HEK293 (cell line): ENCODE data around the gene MRGPRD.
"Not testable (repeated sequence)": the region's sequence is repeated elsewhere in the genome, so short reads cannot be mapped to it uniquely, and the experiment has no call there.

Experiments used
- CTCF ChIA-PET: fragments of 350-600 bp; formaldehyde crosslinking; extraction: SDS; loops from one replicate; lab custom pipeline; 2021; ENCODE audit warnings: antibody characterized with exemption; lab: Yijun Ruan, JAX
- POLR2A ChIA-PET: fragments of 300-600 bp; formaldehyde crosslinking; extraction: SDS; loops from one replicate; lab custom pipeline; 2020; ENCODE audit warnings: antibody characterized with exemption, inconsistent platforms; lab: Yijun Ruan, JAX
- H3K27ac ChIP-seq: fragments of 200-500 bp; sonication (Bioruptor generic); 2 replicates; pipeline ENCODE4 v1.5.1; 2014; ENCODE audit warnings: low read depth, low read length, control low read depth, inconsistent platforms; ENCODE audit errors: extremely low read depth
- H3K36me3 ChIP-seq, 2 experiments: fragments of 200-500 bp in 1 of 2; sonication (Bioruptor generic) in 1 of 2; 1 replicate in 1 of 2; 2 replicates in 1 of 2; pipeline ENCODE4 v1.5.1; 2014 to 2017; ENCODE audit warnings: inconsistent platforms in 2 of 2, low read length in 2 of 2; ENCODE audit not compliant: control insufficient read depth in 2 of 2, insufficient read depth in 1 of 2
- H3K4me1 ChIP-seq: fragments of 200-500 bp; sonication (Bioruptor generic); 2 replicates; pipeline ENCODE4 v1.5.1; 2014; ENCODE audit warnings: mild to moderate bottlenecking, low read length, inconsistent platforms; ENCODE audit not compliant: control insufficient read depth, insufficient read depth
- H3K4me3 ChIP-seq: 2 replicates; pipeline ENCODE4 v1.5.1; 2011; ENCODE audit warnings: low read depth, mild to moderate bottlenecking, control low read depth, low read length, moderate library complexity
- H3K9me3 ChIP-seq: fragments of 200-500 bp; sonication (Bioruptor generic); 2 replicates; pipeline ENCODE4 v1.5.1; 2014; ENCODE audit warnings: low read depth, low read length, inconsistent platforms; ENCODE audit not compliant: control insufficient read depth, insufficient read depth
- ELK4 ChIP-seq: IDR thresholded peaks from 2 replicates; pipeline ENCODE4 v1.6.1; 2011; ENCODE audit warnings: mild to moderate bottlenecking, low read depth, low read length, borderline replicate concordance
- HOXD13 ChIP-seq: sonication (generic); formaldehyde crosslinking; IDR thresholded peaks from 2 replicates; pipeline ENCODE4 v1.8.0; 2022; ENCODE audit warnings: missing genetic modification reagents, borderline replicate concordance
- IKZF3 ChIP-seq: fragments of 450-650 bp; IDR thresholded peaks from 2 replicates; pipeline ENCODE4 v1.5.0; 2018; ENCODE audit warnings: missing biosample characterization, mild to moderate bottlenecking, missing genetic modification characterization, moderate library complexity
- MZF1 ChIP-seq: fragments of 450-650 bp; formaldehyde crosslinking; IDR thresholded peaks from 2 replicates; pipeline ENCODE4 v1.5.1; 2017; ENCODE audit warnings: missing biosample characterization, missing genetic modification characterization, borderline replicate concordance
- RBAK ChIP-seq: fragments of 450-650 bp; formaldehyde crosslinking; IDR thresholded peaks from 2 replicates; pipeline ENCODE4 v1.5.1; 2016; ENCODE audit warnings: missing biosample characterization, missing genetic modification characterization
- SCRT2 ChIP-seq: fragments of 450-650 bp; formaldehyde crosslinking; IDR thresholded peaks from 2 replicates; pipeline ENCODE4 v1.5.1; 2016; ENCODE audit warnings: missing biosample characterization, missing genetic modification characterization
- ZBTB11 ChIP-seq: fragments of 450-650 bp; formaldehyde crosslinking; conservative IDR thresholded peaks from 2 replicates; pipeline ENCODE4 v1.5.1; 2016; ENCODE audit warnings: low read depth, missing biosample characterization, missing genetic modification characterization
- ZBTB44 ChIP-seq: fragments of 450-650 bp; IDR thresholded peaks from 2 replicates; pipeline ENCODE4 v1.5.1; 2018; ENCODE audit warnings: missing biosample characterization, mild to moderate bottlenecking, missing genetic modification characterization
- ZBTB7A ChIP-seq: fragments of 450-650 bp; formaldehyde crosslinking; IDR thresholded peaks from 2 replicates; pipeline ENCODE4 v1.5.1; 2016; ENCODE audit warnings: low read depth, missing biosample characterization, missing genetic modification characterization
- ZIC2 ChIP-seq: fragments of 450-650 bp; formaldehyde crosslinking; IDR thresholded peaks from 2 replicates; pipeline ENCODE4 v1.5.1; 2016; ENCODE audit warnings: missing biosample characterization, missing genetic modification characterization
- ZNF133 ChIP-seq: fragments of 450-650 bp; formaldehyde crosslinking; IDR thresholded peaks from 2 replicates; pipeline ENCODE4 v1.5.1; 2016; ENCODE audit warnings: missing biosample characterization, missing genetic modification characterization
- ZNF16 ChIP-seq: fragments of 450-650 bp; formaldehyde crosslinking; IDR thresholded peaks from 2 replicates; pipeline ENCODE4 v1.5.1; 2016; ENCODE audit warnings: low read depth, missing biosample characterization, missing genetic modification characterization
- ZNF2 ChIP-seq: fragments of 450-650 bp; formaldehyde crosslinking; IDR thresholded peaks from 2 replicates; pipeline ENCODE4 v1.5.1; 2016; ENCODE audit warnings: missing biosample characterization, missing genetic modification characterization
- ZNF350 ChIP-seq: fragments of 450-650 bp; formaldehyde crosslinking; IDR thresholded peaks from 2 replicates; pipeline ENCODE4 v1.5.0; 2017; ENCODE audit warnings: missing biosample characterization, mild to moderate bottlenecking, missing genetic modification characterization
- ZNF404 ChIP-seq: fragments of 450-650 bp; formaldehyde crosslinking; IDR thresholded peaks from 2 replicates; pipeline ENCODE4 v1.5.1; 2017; ENCODE audit warnings: missing biosample characterization, missing genetic modification characterization
- ZNF548 ChIP-seq: fragments of 450-650 bp; formaldehyde crosslinking; IDR thresholded peaks from 2 replicates; pipeline ENCODE4 v1.5.1; 2016; ENCODE audit warnings: missing biosample characterization, missing genetic modification characterization
- ZNF560 ChIP-seq: fragments of 450-650 bp; formaldehyde crosslinking; IDR thresholded peaks from 2 replicates; pipeline ENCODE4 v1.5.1; 2017; ENCODE audit warnings: missing biosample characterization, missing genetic modification characterization, borderline replicate concordance
- ZNF776 ChIP-seq: fragments of 450-650 bp; formaldehyde crosslinking; IDR thresholded peaks from 2 replicates; pipeline ENCODE4 v1.5.0; 2017; ENCODE audit warnings: missing biosample characterization, missing genetic modification characterization, borderline replicate concordance
- ZSCAN4 ChIP-seq: fragments of 450-650 bp; formaldehyde crosslinking; IDR thresholded peaks from 2 replicates; pipeline ENCODE4 v1.5.1; 2017; ENCODE audit warnings: missing biosample characterization, missing genetic modification characterization

MRGPRD gene

GRCh38 chr11:69001243-69002081 is 20.7 kb upstream of the MRGPRD start (continued):
- TF ChIP-seq ZBTB44 (tag by site-specific recombination) = no peak

- CTCF ChIA-PET = interaction anchor here (1.0 kb wide), 1 partner anchor 27 kb away, joined by 3 read pairs; no protein-coding TSS in a partner anchor
- H3K4me1 ChIP-seq = 0 out of 2 replicates have a peak, but pooled peaks cover 2% of the 10 kb centered on the region
- TF ChIP-seq ZNF776 = no peak
- no peaks in the 10 kb centered on the region for H3K36me3 ChIP-seq
- H3K4me3 ChIP-seq = no peak overlapping the region
- H3K9me3 ChIP-seq = no peaks in the 10 kb centered on the region
- POLR2A ChIA-PET = no interaction called here
- H3K27ac ChIP-seq = no peak overlapping the region
Measured at GRCh38 chr11:69000831-69001242, 20.1 kb upstream of the MRGPRD start.

GRCh38 chr11:69000391-69000790 is 19.6 kb upstream of the MRGPRD start:
- CTCF ChIA-PET = interaction anchor here (0.7 kb wide), 1 partner anchor 1873 kb away, joined by 3 read pairs; no protein-coding TSS in a partner anchor
- Histone ChIP-seq H3K36me3 (no peaks in the 10 kb centered on the region), H3K4me1 (0 out of 2 replicates have a peak, but pooled peaks cover 2% of the 10 kb centered on the region), H3K4me3 (no peak overlapping the region), H3K27ac (no peak overlapping the region), H3K9me3 (no peaks in the 10 kb centered on the region)
- POLR2A ChIA-PET = no interaction called here
- TF ChIP-seq ZNF560 (tag by site-specific recombination) (no peak), ZNF16 (tag by site-specific recombination) (no peak), ELK4 (no peak), ZNF548 (no peak), ZNF350 (no peak), SCRT2 (tag by site-specific recombination) (no peak), MZF1 (no peak), ZBTB11 (no peak), ZSCAN4 (tag by site-specific recombination) (no peak), HOXD13 (CRISPR knock-in tag) (no peak), RBAK (tag by site-specific recombination) (no peak), ZNF404 (tag by site-specific recombination) (no peak), ZNF133 (tag by site-specific recombination) (no peak), ZNF2 (no peak), ZIC2 (no peak), ZBTB7A (no peak), IKZF3 (tag by site-specific recombination) (no peak)

GRCh38 chr11:68999748-69000355 is 19.1 kb upstream of the MRGPRD start:
- CTCF ChIA-PET = interaction anchor here (0.7 kb wide), 1 partner anchor 1874 kb away, joined by 3 read pairs; no protein-coding TSS in a partner anchor
- H3K4me1 ChIP-seq, POLR2A ChIA-PET, H3K36me3 ChIP-seq, H3K27ac ChIP-seq, H3K4me3 ChIP-seq, H3K9me3 ChIP-seq: not testable (repeated sequence)
